ENCODE measurements around the gene TBCB. TPM values are rescaled to one million over a fixed set of nuclear protein-coding genes. Genes with fewer than 3 reads are reported as not detected.

The TBCB gene
- total and polyA plus RNA-seq, 2 of the 4 experiments (the other 2 are of a cell fraction): 182 to 269 TPM

GRCh38 chr19:36142496-36142895 is 27.2 kb downstream of the TBCB start (continued):
- TF ChIP-seq, protein P1, sequence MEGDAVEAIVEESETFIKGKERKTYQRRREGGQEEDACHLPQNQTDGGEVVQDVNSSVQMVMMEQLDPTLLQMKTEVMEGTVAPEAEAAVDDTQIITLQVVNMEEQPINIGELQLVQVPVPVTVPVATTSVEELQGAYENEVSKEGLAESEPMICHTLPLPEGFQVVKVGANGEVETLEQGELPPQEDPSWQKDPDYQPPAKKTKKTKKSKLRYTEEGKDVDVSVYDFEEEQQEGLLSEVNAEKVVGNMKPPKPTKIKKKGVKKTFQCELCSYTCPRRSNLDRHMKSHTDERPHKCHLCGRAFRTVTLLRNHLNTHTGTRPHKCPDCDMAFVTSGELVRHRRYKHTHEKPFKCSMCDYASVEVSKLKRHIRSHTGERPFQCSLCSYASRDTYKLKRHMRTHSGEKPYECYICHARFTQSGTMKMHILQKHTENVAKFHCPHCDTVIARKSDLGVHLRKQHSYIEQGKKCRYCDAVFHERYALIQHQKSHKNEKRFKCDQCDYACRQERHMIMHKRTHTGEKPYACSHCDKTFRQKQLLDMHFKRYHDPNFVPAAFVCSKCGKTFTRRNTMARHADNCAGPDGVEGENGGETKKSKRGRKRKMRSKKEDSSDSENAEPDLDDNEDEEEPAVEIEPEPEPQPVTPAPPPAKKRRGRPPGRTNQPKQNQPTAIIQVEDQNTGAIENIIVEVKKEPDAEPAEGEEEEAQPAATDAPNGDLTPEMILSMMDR (conservative IDR thresholded peaks at IDR 0.05; ENCODE audit: low read depth, low read length): no peak

GRCh38 chr19:36144624-36145023 is 29.4 kb downstream of the TBCB start:
- BruUV-seq (replicated peaks): no TSS peak
- no peak overlapping the region for H3K9ac ChIP-seq (ENCODE audit: low read depth, low read length)
- no peak overlapping the region for H2AFZ ChIP-seq (replicated peaks; ENCODE audit: low read length, poor library complexity)
- ATAC-seq (ENCODE audit: low read depth) (no peak), DNase-seq (no peak)
- peaks cover 59% of the 10 kb centered on the region for H3K36me3 ChIP-seq (ENCODE audit: control insufficient read depth, insufficient read depth, low read length)
- no peak overlapping the region for H3K4ac ChIP-seq (ENCODE audit: low read depth, low read length)
- H2AK9ac ChIP-seq (replicated peaks; ENCODE audit: low read depth, low read length, poor library complexity): no peak overlapping the region
- H3K27ac ChIP-seq (ENCODE audit: insufficient read depth, low read length): no peak overlapping the region
- H3K27me3 ChIP-seq (ENCODE audit: control insufficient read depth, insufficient read depth, low read length): no peaks in the 10 kb centered on the region
- in situ Hi-C loops (cut with MboI; ENCODE audit: low sequenced_read_pairs) (no loop called here), intact Hi-C loops (cut with micrococcal nuclease) (no loop called here), dilution Hi-C loops (cut with HindIII; ENCODE audit: low sequenced_read_pairs, unreplicated experiment) (no loop called here)
- H3K4me2 ChIP-seq (ENCODE audit: low read depth, low read length): no peak overlapping the region
- no peak overlapping the region for H3K56ac ChIP-seq (ENCODE audit: extremely low read depth, insufficient read depth, low read length)
- H3K18ac ChIP-seq (ENCODE audit: low read depth, low read length): no peak overlapping the region
- H3K4me3 ChIP-seq (ENCODE audit: insufficient read depth, low read depth, low read length): no peak overlapping the region
- H4K20me1 ChIP-seq (ENCODE audit: insufficient read depth, low read length): peaks cover 36% of the 10 kb centered on the region
- no peak overlapping the region for H4K91ac ChIP-seq (ENCODE audit: insufficient read depth, low read depth, low read length)
- POLR2A ChIA-PET (ENCODE audit: unreplicated experiment): no interaction called here
- H4K5ac ChIP-seq (ENCODE audit: low read depth, low read length): no peak overlapping the region
- H2BK120ac ChIP-seq (ENCODE audit: low read depth, low read length): no peak overlapping the region
- 100% methylated on average over 1 of the region's 6 CpGs; no CpG with 5 or more reads in 1 of the 2 experiments for WGBS, 2 experiments (ENCODE audit: extremely low coverage in 2 of 2, insufficient read length in 1 of 2)
- no peak overlapping the region for H2BK15ac ChIP-seq (ENCODE audit: low read depth, low read length)
- CTCF ChIA-PET: interaction anchor here (0.6 to 1.0 kb wide), 3 partner anchors 9 to 67 kb away, joined by 3 to 4 read pairs (median 4); no protein-coding TSS in a partner anchor
- no peak overlapping the region for H4K8ac ChIP-seq (ENCODE audit: low read depth in 2 of 2, low read length in 2 of 2)
- H3K4me1 ChIP-seq (ENCODE audit: control insufficient read depth, insufficient read depth, low read length): peaks cover 4% of the 10 kb centered on the region; the same call in 1 of the 2 replicates
- no peak overlapping the region for H3K14ac ChIP-seq (replicated peaks; ENCODE audit: low read depth, low read length)
- H2BK20ac ChIP-seq (ENCODE audit: low read depth, low read length): no peak overlapping the region
- H2AK5ac ChIP-seq (ENCODE audit: low read depth, low read length): no peak overlapping the region
- peaks cover 13% of the 10 kb centered on the region for H3K9me1 ChIP-seq (ENCODE audit: insufficient read depth, low read length)
- H3K23ac ChIP-seq (ENCODE audit: low read depth, low read length): no peak overlapping the region
- H3K79me1 ChIP-seq (ENCODE audit: low read depth in 1 of 2, low read length in 2 of 2): peaks cover 41 to 68% of the 10 kb centered on the region in 2 experiments
- H3K9me3 ChIP-seq (ENCODE audit: control insufficient read depth, insufficient read depth, low read length): no peaks in the 10 kb centered on the region
- H2BK5ac ChIP-seq (ENCODE audit: low read depth, low read length, poor library complexity, severe bottlenecking): no peak overlapping the region
- no peak for TF ChIP-seq NFE2L2 (IDR thresholded peaks at IDR 0.05; ENCODE audit: low read depth, low read length)
- no peak for TF ChIP-seq BHLHE40 (IDR thresholded peaks at IDR 0.05; ENCODE audit: low read depth, low read length)
- TF ChIP-seq, protein P2, sequence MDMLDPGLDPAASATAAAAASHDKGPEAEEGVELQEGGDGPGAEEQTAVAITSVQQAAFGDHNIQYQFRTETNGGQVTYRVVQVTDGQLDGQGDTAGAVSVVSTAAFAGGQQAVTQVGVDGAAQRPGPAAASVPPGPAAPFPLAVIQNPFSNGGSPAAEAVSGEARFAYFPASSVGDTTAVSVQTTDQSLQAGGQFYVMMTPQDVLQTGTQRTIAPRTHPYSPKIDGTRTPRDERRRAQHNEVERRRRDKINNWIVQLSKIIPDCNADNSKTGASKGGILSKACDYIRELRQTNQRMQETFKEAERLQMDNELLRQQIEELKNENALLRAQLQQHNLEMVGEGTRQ (IDR thresholded peaks at IDR 0.05; ENCODE audit: low read depth, low read length): no peak
- TF ChIP-seq SMC3 (IDR thresholded peaks at IDR 0.05; ENCODE audit: low read depth, low read length): no peak
- TF ChIP-seq CEBPB (IDR thresholded peaks at IDR 0.05; ENCODE audit: low read depth, low read length): no peak
- TF ChIP-seq, protein P1 (conservative IDR thresholded peaks at IDR 0.05; ENCODE audit: low read depth, low read length): no peak
- TF ChIP-seq RFX5 (IDR thresholded peaks at IDR 0.05; ENCODE audit: low read depth, low read length): no peak
- TF ChIP-seq CHD1 (IDR thresholded peaks at IDR 0.05; ENCODE audit: low read depth, low read length): no peak
- TF ChIP-seq RAD21 (IDR thresholded peaks at IDR 0.05; ENCODE audit: low read length): no peak
- no peak for TF ChIP-seq FOS (IDR thresholded peaks at IDR 0.05; ENCODE audit: low read depth, low read length)
- TF ChIP-seq POLR2A (IDR thresholded peaks at IDR 0.05; ENCODE audit: low read depth, low read length): no peak
- no peak for TF ChIP-seq MAZ (IDR thresholded peaks at IDR 0.05; ENCODE audit: borderline replicate concordance, low read depth, low read length)
